Endothelial cell of umbilical vein (primary cell): ENCODE data around the gene TRAP1.

Source experiments
- EZH2 ChIP-seq: IDR thresholded peaks from 2 replicates; pipeline ENCODE4 v1.6.1; 2012; ENCODE audit warnings: borderline replicate concordance, low read depth, mild to moderate bottlenecking, moderate library complexity, low read length, inconsistent platforms; ENCODE audit not compliant: severe bottlenecking
- FOS ChIP-seq: IDR thresholded peaks from 2 replicates; pipeline ENCODE4 v1.6.1; 2011; ENCODE audit warnings: mild to moderate bottlenecking, low read length, moderate library complexity, borderline replicate concordance; ENCODE audit not compliant: insufficient read depth
- POLR2A ChIP-seq: IDR thresholded peaks from 2 replicates; pipeline ENCODE4 v1.6.1; 2012; ENCODE audit warnings: low read depth, mild to moderate bottlenecking, control low read depth, low read length
- TF ChIP-seq, protein P1 (sequence below), 2 donors: IDR thresholded peaks; 1 replicate in 1 of 2; 2 replicates in 1 of 2; pipeline ENCODE4 v1.5.1; 2011; ENCODE audit warnings: low read length in 2 of 2, mild to moderate bottlenecking in 2 of 2, moderate library complexity in 2 of 2, control low read depth in 1 of 2, inconsistent platforms in 1 of 2, low read depth in 1 of 2; ENCODE audit not compliant: insufficient read depth in 1 of 2; ENCODE audit errors: extremely low read depth in 1 of 2

DNA sequence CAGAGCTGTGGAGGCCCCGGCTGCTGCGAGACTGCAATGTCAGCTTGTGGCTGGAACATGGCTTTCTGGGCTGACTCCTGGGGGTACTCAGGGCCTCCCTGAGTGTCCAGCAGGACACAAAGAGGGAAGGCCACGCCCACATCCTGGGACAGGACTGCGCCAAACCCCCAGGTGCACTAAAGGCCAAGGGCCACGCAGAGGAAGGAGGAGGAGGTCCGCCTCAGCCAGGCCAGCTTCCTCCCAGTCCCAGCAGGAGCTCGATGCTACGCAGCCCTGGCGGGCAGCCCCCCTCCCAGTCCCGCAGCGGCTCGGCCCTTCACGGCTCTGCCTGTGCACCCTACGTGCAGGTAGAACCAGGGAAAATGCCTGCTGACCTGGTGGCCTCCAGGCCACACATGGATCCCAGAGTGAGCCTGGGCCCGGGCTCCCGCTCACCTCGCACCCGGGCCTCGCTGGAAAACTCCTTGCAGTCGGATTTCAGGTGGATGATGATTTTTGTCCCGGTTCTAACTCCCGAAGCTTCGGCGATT, 41.7 kb downstream of the TRAP1 start:
- TF ChIP-seq, protein P1, sequence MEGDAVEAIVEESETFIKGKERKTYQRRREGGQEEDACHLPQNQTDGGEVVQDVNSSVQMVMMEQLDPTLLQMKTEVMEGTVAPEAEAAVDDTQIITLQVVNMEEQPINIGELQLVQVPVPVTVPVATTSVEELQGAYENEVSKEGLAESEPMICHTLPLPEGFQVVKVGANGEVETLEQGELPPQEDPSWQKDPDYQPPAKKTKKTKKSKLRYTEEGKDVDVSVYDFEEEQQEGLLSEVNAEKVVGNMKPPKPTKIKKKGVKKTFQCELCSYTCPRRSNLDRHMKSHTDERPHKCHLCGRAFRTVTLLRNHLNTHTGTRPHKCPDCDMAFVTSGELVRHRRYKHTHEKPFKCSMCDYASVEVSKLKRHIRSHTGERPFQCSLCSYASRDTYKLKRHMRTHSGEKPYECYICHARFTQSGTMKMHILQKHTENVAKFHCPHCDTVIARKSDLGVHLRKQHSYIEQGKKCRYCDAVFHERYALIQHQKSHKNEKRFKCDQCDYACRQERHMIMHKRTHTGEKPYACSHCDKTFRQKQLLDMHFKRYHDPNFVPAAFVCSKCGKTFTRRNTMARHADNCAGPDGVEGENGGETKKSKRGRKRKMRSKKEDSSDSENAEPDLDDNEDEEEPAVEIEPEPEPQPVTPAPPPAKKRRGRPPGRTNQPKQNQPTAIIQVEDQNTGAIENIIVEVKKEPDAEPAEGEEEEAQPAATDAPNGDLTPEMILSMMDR (IDR thresholded peaks at IDR 0.05; ENCODE audit: extremely low read depth in 1 of 2, insufficient read depth in 1 of 2, low read depth in 1 of 2, low read length in 2 of 2): no peak
- TF ChIP-seq EZH2 (no peak), FOS (no peak), POLR2A (no peak)
